BJ (cell line): ENCODE measurements around the gene HS1BP3. TPM values are rescaled to one million over a fixed set of nuclear protein-coding genes. Genes with fewer than 3 reads are reported as not detected.

ENCODE experiments used
- CTCF ChIA-PET: fragments of 350-600 bp; formaldehyde crosslinking; extraction: SDS; loops from one replicate; lab custom pipeline; 2021; ENCODE audit warnings: antibody characterized with exemption, inconsistent platforms; lab: Yijun Ruan, JAX
- POLR2A ChIA-PET: fragments of 300-600 bp; sonication (Branson Sonifier 250); formaldehyde crosslinking; extraction: SDS; loops from one replicate; lab custom pipeline; 2021; ENCODE audit warnings: antibody characterized with exemption; lab: Charles Lee
- DNase-seq: peaks from one replicate; pipeline ENCODE4 v3.0.0-alpha.2; 2011; ENCODE audit warnings: low read depth
- H3K27me3 ChIP-seq: 2 replicates; pipeline ENCODE4 v1.6.0; 2011; ENCODE audit warnings: low read length; ENCODE audit not compliant: control insufficient read depth, insufficient read depth
- H3K36me3 ChIP-seq: 2 replicates; pipeline ENCODE4 v1.5.1; 2011; ENCODE audit warnings: low read length; ENCODE audit not compliant: control insufficient read depth, insufficient read depth
- H3K4me3 ChIP-seq: 2 replicates; pipeline ENCODE4 v1.5.1; 2011; ENCODE audit warnings: low read depth, mild to moderate bottlenecking, control low read depth, low read length
- polyA plus RNA-seq: library from polyadenylated mRNA; depleted of rRNA; stranded (reverse); fragments of >200 nt; gene quantifications from 2 replicates; pipeline ENCODE4 v1.2.3, GENCODE V29; 2011
- TF ChIP-seq, protein P1 (sequence below): IDR thresholded peaks from 2 replicates; pipeline ENCODE4 v1.5.1; 2011; ENCODE audit warnings: low read depth, mild to moderate bottlenecking, control low read depth, inconsistent platforms, low read length, moderate library complexity; ENCODE audit not compliant: insufficient read depth

The HS1BP3 gene
- polyA plus RNA-seq, 1 experiment: 13.6 TPM

GRCh38 chr2:20668451-20668850 lies 17.6 kb upstream of the HS1BP3 start:
- TF ChIP-seq, protein P1, sequence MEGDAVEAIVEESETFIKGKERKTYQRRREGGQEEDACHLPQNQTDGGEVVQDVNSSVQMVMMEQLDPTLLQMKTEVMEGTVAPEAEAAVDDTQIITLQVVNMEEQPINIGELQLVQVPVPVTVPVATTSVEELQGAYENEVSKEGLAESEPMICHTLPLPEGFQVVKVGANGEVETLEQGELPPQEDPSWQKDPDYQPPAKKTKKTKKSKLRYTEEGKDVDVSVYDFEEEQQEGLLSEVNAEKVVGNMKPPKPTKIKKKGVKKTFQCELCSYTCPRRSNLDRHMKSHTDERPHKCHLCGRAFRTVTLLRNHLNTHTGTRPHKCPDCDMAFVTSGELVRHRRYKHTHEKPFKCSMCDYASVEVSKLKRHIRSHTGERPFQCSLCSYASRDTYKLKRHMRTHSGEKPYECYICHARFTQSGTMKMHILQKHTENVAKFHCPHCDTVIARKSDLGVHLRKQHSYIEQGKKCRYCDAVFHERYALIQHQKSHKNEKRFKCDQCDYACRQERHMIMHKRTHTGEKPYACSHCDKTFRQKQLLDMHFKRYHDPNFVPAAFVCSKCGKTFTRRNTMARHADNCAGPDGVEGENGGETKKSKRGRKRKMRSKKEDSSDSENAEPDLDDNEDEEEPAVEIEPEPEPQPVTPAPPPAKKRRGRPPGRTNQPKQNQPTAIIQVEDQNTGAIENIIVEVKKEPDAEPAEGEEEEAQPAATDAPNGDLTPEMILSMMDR: no peak
- peaks cover 35% of the 10 kb centered on the region for H3K27me3 ChIP-seq
- DNase-seq: no peak
- no peaks in the 10 kb centered on the region for H3K36me3 ChIP-seq
- H3K4me3 ChIP-seq: no peak overlapping the region
- ChIA-PET CTCF (interaction anchor here (1.4 to 11.3 kb wide), 4 partner anchors 7 to 293 kb away, joined by 3 to 221 read pairs (median 124); partner anchors contain the start of gene HS1BP3), POLR2A (no interaction called here)

GRCh38 chr2:20667531-20668401 lies 16.9 kb upstream of the HS1BP3 start:
- ChIA-PET POLR2A (no interaction called here), CTCF (interaction anchor here (1.4 to 11.3 kb wide), 4 partner anchors 8 to 294 kb away, joined by 3 to 221 read pairs (median 124); partner anchors contain the start of gene HS1BP3)
- Histone ChIP-seq H3K4me3 (peak overlapping the region; percentile 55), H3K27me3 (peaks cover 35% of the 10 kb centered on the region), H3K36me3 (no peaks in the 10 kb centered on the region)
- TF ChIP-seq, protein P1: no peak
- DNase-seq: no peak

DNA sequence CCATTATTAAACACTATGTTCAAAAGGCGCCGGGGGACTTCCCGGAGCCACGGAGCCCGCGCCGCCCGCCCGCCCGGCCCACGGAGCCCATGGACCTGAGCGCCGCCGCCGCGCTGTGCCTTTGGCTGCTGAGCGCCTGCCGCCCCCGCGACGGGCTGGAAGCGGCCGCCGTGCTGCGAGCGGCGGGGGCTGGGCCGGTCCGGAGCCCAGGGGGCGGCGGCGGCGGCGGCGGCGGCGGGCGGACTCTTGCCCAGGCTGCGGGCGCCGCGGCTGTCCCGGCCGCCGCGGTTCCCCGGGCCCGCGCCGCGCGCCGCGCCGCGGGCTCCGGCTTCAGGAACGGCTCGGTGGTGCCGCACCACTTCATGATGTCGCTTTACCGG lies 16.2 kb upstream of the HS1BP3 start:
- no peak for DNase-seq
- ChIA-PET POLR2A (no interaction called here), CTCF (interaction anchor here (1.4 to 11.3 kb wide), 4 partner anchors 9 to 294 kb away, joined by 3 to 221 read pairs (median 124); partner anchors contain the start of gene HS1BP3)
- TF ChIP-seq, protein P1: no peak
- H3K36me3 ChIP-seq: no peaks in the 10 kb centered on the region
- peaks cover 39% of the 10 kb centered on the region for H3K27me3 ChIP-seq
- H3K4me3 ChIP-seq: peak overlapping the region; percentile 55

DNA sequence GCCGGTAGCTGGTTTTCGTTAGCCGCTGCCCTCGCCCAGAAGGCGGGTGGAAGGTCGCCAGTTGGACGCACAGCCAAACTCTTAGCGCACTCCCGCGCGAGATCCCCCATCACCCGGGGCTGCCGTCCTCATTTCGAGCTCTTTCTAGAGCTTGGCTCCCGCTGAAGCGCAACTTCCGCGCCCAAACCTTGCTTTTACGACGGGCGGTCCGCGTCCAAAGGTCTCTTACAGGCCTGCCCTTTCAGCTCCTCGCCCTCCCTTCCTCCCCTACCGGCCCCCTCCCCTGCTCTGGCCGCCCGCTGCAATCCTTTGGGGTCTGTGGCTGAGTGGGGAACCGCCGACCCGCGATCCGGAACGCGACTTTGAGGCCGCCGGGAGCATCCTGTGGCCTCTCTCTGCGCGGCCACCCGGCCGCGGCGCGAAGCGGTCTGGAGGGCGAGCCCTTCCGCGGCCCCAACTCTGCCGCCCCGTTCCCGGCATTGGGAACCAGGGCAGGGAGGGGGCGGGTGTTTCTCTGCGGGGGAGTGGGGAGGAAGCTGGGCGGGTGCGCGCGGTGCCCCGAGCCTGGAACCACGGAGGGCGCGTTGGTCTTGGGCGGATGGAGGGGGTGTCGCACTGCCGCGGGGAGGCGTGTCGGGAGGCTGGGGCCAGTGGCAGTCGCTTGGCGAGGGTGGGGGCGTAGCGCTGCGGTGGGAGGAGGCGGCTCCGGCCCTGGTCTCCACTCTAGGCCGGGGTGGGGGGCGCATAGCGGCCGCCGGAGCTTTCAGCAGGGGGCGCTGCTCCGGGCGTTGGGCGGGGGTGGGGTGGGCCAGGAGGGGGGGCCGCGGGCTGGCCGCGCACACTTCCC lies 15.6 kb upstream of the HS1BP3 start, which contains the start of gene GDF7:
GDF7 (plus strand) TSS at position 841 of the 847 bp plus-strand sequence. CDS start 96 bp downstream, outside the sequence.
- peak within 1 kb of the TSS; percentile 55 for H3K4me3 ChIP-seq

More for the DNA sequence above, 15.6 kb upstream of the HS1BP3 start, which contains the start of gene GDF7:
- H3K27me3 ChIP-seq: peaks cover 40% of the 10 kb centered on the region
- TF ChIP-seq, protein P1: 0 out of 2 replicates have a peak, but pooled peaks have one; percentile 21
- no peaks in the 10 kb centered on the region for H3K36me3 ChIP-seq
- DNase-seq: no peak
- CTCF ChIA-PET: interaction anchor here (1.2 to 11.3 kb wide), 5 partner anchors 9 to 295 kb away, joined by 3 to 221 read pairs (median 123); partner anchors contain the start of gene HS1BP3
- POLR2A ChIA-PET: no interaction called here
